ENCODE measurements around the gene RETNLB. TPM values are rescaled to one million over a fixed set of nuclear protein-coding genes. Genes with fewer than 3 reads are reported as not detected.

RETNLB gene
- total and polyA plus RNA-seq, 2 donors from 2014 or later, result not detected

DNA sequence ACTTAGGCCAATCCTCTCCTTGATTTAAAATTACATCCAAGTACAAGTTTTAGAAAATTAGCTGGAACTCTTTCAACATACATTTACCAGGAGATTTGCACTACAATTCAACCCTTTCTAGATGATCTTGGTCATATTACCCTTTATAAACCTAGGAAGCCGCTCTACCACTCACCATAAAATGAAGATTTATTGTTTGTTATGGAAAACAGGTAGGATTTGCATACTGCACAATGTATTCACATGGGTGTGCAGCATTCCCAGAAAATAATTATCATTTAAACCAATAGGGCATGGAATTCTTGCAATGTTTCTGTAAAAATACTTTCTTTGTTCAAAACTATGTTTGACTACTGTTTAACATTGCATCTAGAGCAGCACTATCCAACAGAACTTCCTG lies 18.4 kb upstream of the RETNLB start:
- no peaks in the 10 kb centered on the region for H3K4me1 ChIP-seq (ENCODE audit: control insufficient read depth in 2 of 3, insufficient read depth in 2 of 3, low read depth in 1 of 3, low read length in 3 of 3)
- H3K27ac ChIP-seq (ENCODE audit: low read depth in 2 of 2, low read length in 2 of 2), result no peak overlapping the region
- TF ChIP-seq, protein P1, sequence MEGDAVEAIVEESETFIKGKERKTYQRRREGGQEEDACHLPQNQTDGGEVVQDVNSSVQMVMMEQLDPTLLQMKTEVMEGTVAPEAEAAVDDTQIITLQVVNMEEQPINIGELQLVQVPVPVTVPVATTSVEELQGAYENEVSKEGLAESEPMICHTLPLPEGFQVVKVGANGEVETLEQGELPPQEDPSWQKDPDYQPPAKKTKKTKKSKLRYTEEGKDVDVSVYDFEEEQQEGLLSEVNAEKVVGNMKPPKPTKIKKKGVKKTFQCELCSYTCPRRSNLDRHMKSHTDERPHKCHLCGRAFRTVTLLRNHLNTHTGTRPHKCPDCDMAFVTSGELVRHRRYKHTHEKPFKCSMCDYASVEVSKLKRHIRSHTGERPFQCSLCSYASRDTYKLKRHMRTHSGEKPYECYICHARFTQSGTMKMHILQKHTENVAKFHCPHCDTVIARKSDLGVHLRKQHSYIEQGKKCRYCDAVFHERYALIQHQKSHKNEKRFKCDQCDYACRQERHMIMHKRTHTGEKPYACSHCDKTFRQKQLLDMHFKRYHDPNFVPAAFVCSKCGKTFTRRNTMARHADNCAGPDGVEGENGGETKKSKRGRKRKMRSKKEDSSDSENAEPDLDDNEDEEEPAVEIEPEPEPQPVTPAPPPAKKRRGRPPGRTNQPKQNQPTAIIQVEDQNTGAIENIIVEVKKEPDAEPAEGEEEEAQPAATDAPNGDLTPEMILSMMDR (IDR thresholded peaks at IDR 0.05; ENCODE audit: borderline replicate concordance, extremely low read depth, insufficient read depth), result no peak
- no peak overlapping the region for H3K4me3 ChIP-seq (ENCODE audit: low read length in 3 of 3)
- no peak overlapping the region for H3K9ac ChIP-seq (ENCODE audit: low read length in 3 of 3)
- no peak for FAIRE-seq
- H3K36me3 ChIP-seq (ENCODE audit: control insufficient read depth in 2 of 3, insufficient read depth in 3 of 3, low read length in 3 of 3), result no peaks in the 10 kb centered on the region
- no peak for DNase-seq
- intact Hi-C loops (cut with DNase I), result no loop called here
- no peaks in the 10 kb centered on the region for H3K9me3 ChIP-seq (ENCODE audit: control insufficient read depth in 2 of 3, insufficient read depth in 1 of 3, low read length in 3 of 3)
- H3K27me3 ChIP-seq (ENCODE audit: control insufficient read depth, insufficient read depth, low read length), result no peaks in the 10 kb centered on the region

DNA sequence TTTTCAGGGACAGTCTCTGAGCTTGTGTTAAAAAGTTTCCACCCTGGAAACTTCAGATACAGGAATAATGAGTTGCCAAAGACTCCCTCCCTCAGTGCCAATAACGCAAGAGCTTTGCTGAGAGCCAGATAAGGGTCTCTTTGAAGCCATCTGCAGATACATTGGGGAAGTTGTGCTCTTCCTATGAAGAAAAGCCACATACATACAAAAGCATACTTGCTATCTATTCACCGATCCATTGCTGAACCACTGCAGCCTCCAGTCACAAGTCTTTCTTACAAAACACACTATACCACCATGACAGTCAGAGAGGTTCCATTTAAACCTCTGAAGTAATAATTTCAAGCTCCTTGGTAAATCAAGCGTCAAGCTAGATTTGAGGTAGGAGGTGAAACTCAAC lies 10.0 kb upstream of the RETNLB start:
- Histone ChIP-seq H3K4me1 (ENCODE audit: control insufficient read depth in 2 of 3, insufficient read depth in 2 of 3, low read depth in 1 of 3, low read length in 3 of 3) (no peaks in the 10 kb centered on the region), H3K27me3 (ENCODE audit: control insufficient read depth, insufficient read depth, low read length) (no peaks in the 10 kb centered on the region), H3K9ac (ENCODE audit: low read length in 3 of 3) (no peak overlapping the region), H3K27ac (ENCODE audit: low read depth in 2 of 2, low read length in 2 of 2) (no peak overlapping the region), H3K36me3 (ENCODE audit: control insufficient read depth in 2 of 3, insufficient read depth in 3 of 3, low read length in 3 of 3) (no peaks in the 10 kb centered on the region), H3K4me3 (ENCODE audit: low read length in 3 of 3) (no peak overlapping the region), H3K9me3 (ENCODE audit: control insufficient read depth in 2 of 3, insufficient read depth in 1 of 3, low read length in 3 of 3) (no peaks in the 10 kb centered on the region)
- DNase-seq, result no peak
- intact Hi-C loops (cut with DNase I), result no loop called here
- FAIRE-seq, result no peak
- TF ChIP-seq, protein P1 (IDR thresholded peaks at IDR 0.05; ENCODE audit: borderline replicate concordance, extremely low read depth, insufficient read depth), result no peak

DNA sequence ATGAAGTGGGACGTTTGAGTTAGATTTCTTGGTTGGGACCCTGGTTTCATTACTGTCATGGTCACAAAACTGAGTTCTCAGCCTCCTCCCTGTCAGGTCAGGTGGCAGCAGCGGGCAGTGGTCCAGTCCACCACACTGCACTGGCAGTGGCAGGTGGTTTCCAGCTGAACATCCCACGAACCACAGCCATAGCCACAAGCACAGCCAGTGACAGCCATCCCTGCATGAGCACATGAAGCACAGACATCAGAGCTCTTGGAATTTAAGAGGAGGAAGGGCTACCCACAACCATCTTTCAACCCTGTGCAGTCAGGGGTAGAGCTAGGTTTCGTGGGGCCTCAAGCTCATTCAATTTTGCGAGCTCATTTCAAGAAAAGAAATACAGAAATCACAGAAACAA lies 1.5 kb downstream of the RETNLB start:
- FAIRE-seq (no peak), DNase-seq (no peak)
- H3K36me3 ChIP-seq (ENCODE audit: control insufficient read depth in 2 of 3, insufficient read depth in 3 of 3, low read length in 3 of 3), result no peaks in the 10 kb centered on the region
- no peaks in the 10 kb centered on the region for H3K27me3 ChIP-seq (ENCODE audit: control insufficient read depth, insufficient read depth, low read length)
- H3K27ac ChIP-seq (ENCODE audit: low read depth in 2 of 2, low read length in 2 of 2), result no peak overlapping the region
- H3K9ac ChIP-seq (ENCODE audit: low read length in 3 of 3), result no peak overlapping the region
- no peaks in the 10 kb centered on the region for H3K4me1 ChIP-seq (ENCODE audit: control insufficient read depth in 2 of 3, insufficient read depth in 2 of 3, low read depth in 1 of 3, low read length in 3 of 3)
- no peaks in the 10 kb centered on the region for H3K9me3 ChIP-seq (ENCODE audit: control insufficient read depth in 2 of 3, insufficient read depth in 1 of 3, low read length in 3 of 3)
- H3K4me3 ChIP-seq (ENCODE audit: low read length in 3 of 3), result no peak overlapping the region
- intact Hi-C loops (cut with DNase I), result no loop called here
- TF ChIP-seq, protein P1 (IDR thresholded peaks at IDR 0.05; ENCODE audit: borderline replicate concordance, extremely low read depth, insufficient read depth), result no peak

DNA sequence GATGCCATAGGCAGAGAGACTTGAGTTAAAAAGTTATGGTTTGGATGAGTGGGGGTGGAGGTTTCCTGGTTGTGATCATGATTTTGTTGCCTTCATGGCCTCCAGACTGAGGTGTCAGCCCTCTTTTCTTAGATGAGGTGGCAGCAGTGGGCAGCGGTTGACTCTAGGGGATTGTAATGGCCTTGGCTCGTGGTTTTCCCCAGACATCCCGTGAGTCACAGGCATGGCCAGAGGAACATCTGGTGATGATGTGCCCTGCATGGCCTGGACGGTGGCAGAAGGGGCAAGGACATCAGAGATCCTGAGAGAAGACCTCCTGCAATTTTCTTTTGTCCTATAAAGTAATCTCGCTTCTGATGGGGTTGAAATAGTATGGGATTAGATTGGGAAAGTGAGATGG lies 12.4 kb downstream of the RETNLB start:
- DNase-seq (no peak), FAIRE-seq (no peak)
- H3K4me1 ChIP-seq (ENCODE audit: control insufficient read depth in 2 of 3, insufficient read depth in 2 of 3, low read depth in 1 of 3, low read length in 3 of 3), result no peaks in the 10 kb centered on the region
- intact Hi-C loops (cut with DNase I), result no loop called here
- peaks cover 0 to 2% (median 0%) of the 10 kb centered on the region in 3 donors for H3K9me3 ChIP-seq (ENCODE audit: control insufficient read depth in 2 of 3, insufficient read depth in 1 of 3, low read length in 3 of 3)
- no peak overlapping the region for H3K27ac ChIP-seq (ENCODE audit: low read depth in 2 of 2, low read length in 2 of 2)
- TF ChIP-seq, protein P1 (IDR thresholded peaks at IDR 0.05; ENCODE audit: borderline replicate concordance, extremely low read depth, insufficient read depth), result no peak
- H3K36me3 ChIP-seq (ENCODE audit: control insufficient read depth in 2 of 3, insufficient read depth in 3 of 3, low read length in 3 of 3), result no peaks in the 10 kb centered on the region
- no peaks in the 10 kb centered on the region for H3K27me3 ChIP-seq (ENCODE audit: control insufficient read depth, insufficient read depth, low read length)
- H3K4me3 ChIP-seq (ENCODE audit: low read length in 3 of 3), result no peak overlapping the region
- no peak overlapping the region for H3K9ac ChIP-seq (ENCODE audit: low read length in 3 of 3)
